Astrocyte (in vitro differentiated cells and primary cell): ENCODE measurements around the gene FHIT. TPM values are rescaled to one million over a fixed set of nuclear protein-coding genes. Genes with fewer than 3 reads are reported as not detected.

Experiments
- DNase-seq: peaks from one replicate; pipeline ENCODE4 v3.0.0-alpha.2; 2010; ENCODE audit warnings: low read depth
- FAIRE-seq: peaks from 2 replicates; lab custom pipeline; 2011; peaks lifted over from hg19 to GRCh38; lab: Jason Lieb, UNC
- H2AFZ ChIP-seq: 2 replicates; pipeline ENCODE4 v1.6.0; 2012; ENCODE audit warnings: low read depth, low read length, inconsistent platforms
- H3K27ac ChIP-seq: 2 replicates; pipeline ENCODE4 v1.5.1; 2011; ENCODE audit warnings: low read depth, low read length, inconsistent platforms
- H3K27me3 ChIP-seq: 2 replicates; pipeline ENCODE4 v1.6.0; 2011; ENCODE audit warnings: low read length, inconsistent platforms; ENCODE audit not compliant: insufficient read depth
- H3K36me3 ChIP-seq: 2 replicates; pipeline ENCODE4 v1.5.1; 2011; ENCODE audit warnings: low read length, inconsistent platforms; ENCODE audit not compliant: insufficient read depth
- H3K4me1 ChIP-seq: 2 replicates; pipeline ENCODE4 v1.5.1; 2011; ENCODE audit warnings: low read length, inconsistent platforms; ENCODE audit not compliant: insufficient read depth
- H3K4me2 ChIP-seq: 2 replicates; pipeline ENCODE4 v1.6.0; 2012; ENCODE audit warnings: low read length, inconsistent platforms
- H3K4me3 ChIP-seq: 2 replicates; pipeline ENCODE4 v1.5.1; 2011; ENCODE audit warnings: low read depth, mild to moderate bottlenecking, low read length, inconsistent platforms; ENCODE audit not compliant: insufficient read depth
- H3K79me2 ChIP-seq: 2 replicates; pipeline ENCODE4 v1.6.0; 2012; ENCODE audit warnings: mild to moderate bottlenecking, low read length, inconsistent platforms; ENCODE audit not compliant: insufficient read depth
- H3K9ac ChIP-seq: 2 replicates; pipeline ENCODE4 v1.6.0; 2012; ENCODE audit warnings: mild to moderate bottlenecking, low read length, inconsistent platforms
- H3K9me3 ChIP-seq: 2 replicates; pipeline ENCODE4 v1.5.1; 2012; ENCODE audit warnings: low read depth, mild to moderate bottlenecking, low read length, inconsistent platforms; ENCODE audit not compliant: insufficient read depth
- H4K20me1 ChIP-seq: 2 replicates; pipeline ENCODE4 v1.6.0; 2012; ENCODE audit warnings: low read length, inconsistent platforms; ENCODE audit not compliant: insufficient read depth
- H3K27ac Mint-ChIP-seq: one replicate; pipeline ENCODE4 v1.8.0; 2021; ENCODE audit warnings: mild to moderate bottlenecking, mixed read lengths; ENCODE audit not compliant: unreplicated experiment
- H3K27me3 Mint-ChIP-seq: one replicate; pipeline ENCODE4 v1.8.0; 2021; ENCODE audit warnings: low read depth, mixed read lengths; ENCODE audit not compliant: unreplicated experiment
- H3K36me3 Mint-ChIP-seq: one replicate; pipeline ENCODE4 v1.8.0; 2021; ENCODE audit warnings: low read depth, mixed read lengths; ENCODE audit not compliant: unreplicated experiment
- H3K4me1 Mint-ChIP-seq: one replicate; pipeline ENCODE4 v1.8.0; 2021; ENCODE audit warnings: low read depth, mixed read lengths; ENCODE audit not compliant: unreplicated experiment
- H3K4me3 Mint-ChIP-seq: one replicate; pipeline ENCODE4 v1.8.0; 2021; ENCODE audit warnings: mild to moderate bottlenecking, moderate library complexity, mixed read lengths; ENCODE audit not compliant: unreplicated experiment
- H3K9me3 Mint-ChIP-seq: one replicate; pipeline ENCODE4 v1.8.0; 2021; ENCODE audit warnings: mild to moderate bottlenecking, mixed read lengths; ENCODE audit not compliant: unreplicated experiment
- CTCF ChIP-seq: IDR thresholded peaks from 2 replicates; pipeline ENCODE4 v1.5.1; 2011; ENCODE audit warnings: low read depth, mild to moderate bottlenecking, inconsistent platforms, low read length, moderate library complexity; ENCODE audit not compliant: insufficient read depth
- EZH2 ChIP-seq: IDR thresholded peaks from 2 replicates; pipeline ENCODE4 v1.6.1; 2012; ENCODE audit warnings: mild to moderate bottlenecking, low read length, inconsistent platforms; ENCODE audit not compliant: insufficient read depth
- total RNA-seq: library from RNA; stranded (reverse); gene quantifications from 2 replicates; pipeline ENCODE4 v1.2.1, GENCODE V29; 2021

FHIT gene
- total RNA-seq, 1 donor from 2014 or later = 6.7 TPM

GRCh38 chr3:60384341-60384740, 866.9 kb downstream of the FHIT start:
- Histone ChIP-seq H3K79me2 (no peaks in the 10 kb centered on the region), H3K4me3 (peak overlapping the region; percentile 37), H3K4me2 (peak overlapping the region; percentile 38), H3K9me3 (no peaks in the 10 kb centered on the region), H3K9ac (no peak overlapping the region), H3K36me3 (no peaks in the 10 kb centered on the region), H4K20me1 (no peaks in the 10 kb centered on the region), H3K4me1 (no peaks in the 10 kb centered on the region), H3K27ac (no peak overlapping the region), H2AFZ (peak overlapping the region; percentile 26), H3K27me3 (no peaks in the 10 kb centered on the region)
- Mint-ChIP-seq H3K9me3 (no peaks in the 10 kb centered on the region), H3K4me3 (no peak overlapping the region), H3K36me3 (no peaks in the 10 kb centered on the region), H3K27me3 (no peaks in the 10 kb centered on the region), H3K4me1 (peaks cover 8% of the 10 kb centered on the region), H3K27ac (no peak overlapping the region)
- TF ChIP-seq CTCF (no peak), EZH2 (no peak)
- DNase-seq = peak; percentile 17
- no peak for FAIRE-seq

- Histone ChIP-seq H2AFZ (no peak overlapping the region), H3K9ac (no peak overlapping the region), H3K27ac (no peak overlapping the region), H3K36me3 (no peaks in the 10 kb centered on the region), H3K9me3 (no peaks in the 10 kb centered on the region), H3K79me2 (no peaks in the 10 kb centered on the region), H3K4me1 (no peaks in the 10 kb centered on the region), H3K27me3 (no peaks in the 10 kb centered on the region), H4K20me1 (no peaks in the 10 kb centered on the region), H3K4me3 (no peak overlapping the region), H3K4me2 (no peak overlapping the region)
- H3K36me3 Mint-ChIP-seq = no peaks in the 10 kb centered on the region
- no peak overlapping the region for H3K4me3 Mint-ChIP-seq
- DNase-seq = no peak
- peaks cover 4% of the 10 kb centered on the region for H3K4me1 Mint-ChIP-seq
- H3K27ac Mint-ChIP-seq = no peak overlapping the region
- FAIRE-seq = no peak
- H3K9me3 Mint-ChIP-seq = no peaks in the 10 kb centered on the region
- H3K27me3 Mint-ChIP-seq = no peaks in the 10 kb centered on the region
- no peak for TF ChIP-seq EZH2
- TF ChIP-seq CTCF = no peak
These were observed 867.9 kb downstream of the FHIT start for GRCh38 chr3:60383345-60383744.

GRCh38 chr3:60366486-60366885, 884.8 kb downstream of the FHIT start:
- H3K27me3 ChIP-seq = no peaks in the 10 kb centered on the region
- no peaks in the 10 kb centered on the region for H3K9me3 ChIP-seq
- H3K27ac ChIP-seq = peak overlapping the region; percentile 3
- no peaks in the 10 kb centered on the region for H3K36me3 Mint-ChIP-seq
- no peak overlapping the region for H2AFZ ChIP-seq
- DNase-seq = peak; percentile 33
- H3K9me3 Mint-ChIP-seq = no peaks in the 10 kb centered on the region
- no peak overlapping the region for H3K4me3 ChIP-seq
- H4K20me1 ChIP-seq = no peaks in the 10 kb centered on the region
- no peaks in the 10 kb centered on the region for H3K27me3 Mint-ChIP-seq
- H3K36me3 ChIP-seq = no peaks in the 10 kb centered on the region
- no peak overlapping the region for H3K9ac ChIP-seq
- no peak for FAIRE-seq
- H3K79me2 ChIP-seq = no peaks in the 10 kb centered on the region
- TF ChIP-seq EZH2 = no peak
- no peak overlapping the region for H3K4me3 Mint-ChIP-seq
- H3K27ac Mint-ChIP-seq = peak overlapping the region; percentile 28
- H3K4me2 ChIP-seq = peak overlapping the region; percentile 3
- peaks cover 10% of the 10 kb centered on the region for H3K4me1 ChIP-seq
- peaks cover 12% of the 10 kb centered on the region for H3K4me1 Mint-ChIP-seq
